ENCODE results near the gene RELN. TPM values are rescaled to one million over a fixed set of nuclear protein-coding genes. Genes with fewer than 3 reads are reported as not detected.
"Not testable (repeated sequence)": the region's sequence is repeated elsewhere in the genome, so short reads cannot be mapped to it uniquely, and the experiment has no call there.

RELN gene
- total and polyA plus RNA-seq, 2 donors (not counting 1 experiment from before 2014, with no cell fraction given) = 0.33 to 31.8 TPM

DNA sequence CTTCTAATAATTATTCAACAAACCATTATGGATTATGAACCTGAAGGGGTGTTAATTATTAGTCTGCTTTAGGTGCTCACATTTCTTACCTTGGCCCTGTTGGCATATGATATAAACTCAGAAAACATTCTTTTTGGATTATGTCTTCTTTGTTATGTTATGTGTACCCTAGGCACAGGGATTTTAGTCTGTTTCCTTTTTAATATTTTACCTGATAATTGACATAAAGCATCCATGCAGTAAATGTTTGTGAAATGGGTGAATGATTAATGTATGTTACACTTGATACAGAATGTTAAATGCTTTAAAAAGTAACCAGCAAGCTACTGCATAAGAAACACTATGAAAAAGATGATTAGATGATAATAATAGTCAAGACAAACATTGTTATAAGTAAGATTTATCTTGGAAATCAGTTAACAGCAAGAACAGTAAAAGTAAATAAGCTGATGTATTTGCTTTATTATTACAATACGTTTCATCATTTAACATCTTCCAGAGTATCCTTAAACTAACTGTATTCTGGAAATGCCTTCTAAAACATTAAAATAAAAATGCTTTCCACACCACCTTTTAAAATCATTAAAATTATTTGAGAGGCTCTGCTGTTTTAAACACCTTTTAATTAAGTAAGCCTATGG, 204.7 kb downstream of the RELN start:
- Histone ChIP-seq H3K4me3 (replicated peaks in 1 of 4; ENCODE audit: control extremely low read depth in 1 of 4, insufficient read depth in 1 of 4, low read depth in 3 of 4, low read length in 4 of 4) (no peak overlapping the region), H3K27me3 (ENCODE audit: control insufficient read depth, insufficient read depth, low read length) (no peaks in the 10 kb centered on the region), H4K20me1 (ENCODE audit: control insufficient read depth, extremely low read depth, insufficient read depth, low read length) (no peaks in the 10 kb centered on the region), H3K79me2 (ENCODE audit: control insufficient read depth, insufficient read depth, low read length) (no peaks in the 10 kb centered on the region), H3K9ac (ENCODE audit: insufficient read depth, low read length) (no peak overlapping the region), H3K4me2 (ENCODE audit: extremely low read depth, insufficient read depth, low read length) (no peak overlapping the region), H3K9me3 (ENCODE audit: control insufficient read depth, insufficient read depth, low read depth, low read length) (no peaks in the 10 kb centered on the region), H3K36me3 (ENCODE audit: control insufficient read depth, insufficient read depth, low read length) (no peaks in the 10 kb centered on the region), H3K4me1 (ENCODE audit: control insufficient read depth, extremely low read depth, insufficient read depth, low read length) (no peaks in the 10 kb centered on the region), H2AFZ (ENCODE audit: low read length) (no peak overlapping the region), H3K27ac (ENCODE audit: insufficient read depth, low read length) (no peak overlapping the region)
- no peak for TF ChIP-seq EZH2 (IDR thresholded peaks at IDR 0.05; ENCODE audit: low read length, missing control alignments)
- TF ChIP-seq, protein P1, sequence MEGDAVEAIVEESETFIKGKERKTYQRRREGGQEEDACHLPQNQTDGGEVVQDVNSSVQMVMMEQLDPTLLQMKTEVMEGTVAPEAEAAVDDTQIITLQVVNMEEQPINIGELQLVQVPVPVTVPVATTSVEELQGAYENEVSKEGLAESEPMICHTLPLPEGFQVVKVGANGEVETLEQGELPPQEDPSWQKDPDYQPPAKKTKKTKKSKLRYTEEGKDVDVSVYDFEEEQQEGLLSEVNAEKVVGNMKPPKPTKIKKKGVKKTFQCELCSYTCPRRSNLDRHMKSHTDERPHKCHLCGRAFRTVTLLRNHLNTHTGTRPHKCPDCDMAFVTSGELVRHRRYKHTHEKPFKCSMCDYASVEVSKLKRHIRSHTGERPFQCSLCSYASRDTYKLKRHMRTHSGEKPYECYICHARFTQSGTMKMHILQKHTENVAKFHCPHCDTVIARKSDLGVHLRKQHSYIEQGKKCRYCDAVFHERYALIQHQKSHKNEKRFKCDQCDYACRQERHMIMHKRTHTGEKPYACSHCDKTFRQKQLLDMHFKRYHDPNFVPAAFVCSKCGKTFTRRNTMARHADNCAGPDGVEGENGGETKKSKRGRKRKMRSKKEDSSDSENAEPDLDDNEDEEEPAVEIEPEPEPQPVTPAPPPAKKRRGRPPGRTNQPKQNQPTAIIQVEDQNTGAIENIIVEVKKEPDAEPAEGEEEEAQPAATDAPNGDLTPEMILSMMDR (conservative IDR thresholded peaks at IDR 0.05 in 1 of 2, IDR thresholded peaks at IDR 0.05 in 1 of 2; ENCODE audit: low read depth in 1 of 2, low read length in 2 of 2) = no peak
- no peak for DNase-seq (ENCODE audit: low read depth in 2 of 2)

GRCh38 chr7:103781409-103781808, 208.0 kb downstream of the RELN start:
- Histone ChIP-seq H3K36me3 (ENCODE audit: control insufficient read depth, insufficient read depth, low read length) (no peaks in the 10 kb centered on the region), H3K4me1 (ENCODE audit: control insufficient read depth, extremely low read depth, insufficient read depth, low read length) (no peaks in the 10 kb centered on the region), H3K79me2 (ENCODE audit: control insufficient read depth, insufficient read depth, low read length) (no peaks in the 10 kb centered on the region), H2AFZ (ENCODE audit: low read length) (no peak overlapping the region), H3K27ac (ENCODE audit: insufficient read depth, low read length) (no peak overlapping the region), H3K9me3 (ENCODE audit: control insufficient read depth, insufficient read depth, low read depth, low read length) (no peaks in the 10 kb centered on the region), H3K27me3 (ENCODE audit: control insufficient read depth, insufficient read depth, low read length) (no peaks in the 10 kb centered on the region), H3K9ac (ENCODE audit: insufficient read depth, low read length) (no peak overlapping the region), H3K4me3 (replicated peaks in 1 of 4; ENCODE audit: control extremely low read depth in 1 of 4, insufficient read depth in 1 of 4, low read depth in 3 of 4, low read length in 4 of 4) (no peak overlapping the region), H3K4me2 (ENCODE audit: extremely low read depth, insufficient read depth, low read length) (no peak overlapping the region), H4K20me1 (ENCODE audit: control insufficient read depth, extremely low read depth, insufficient read depth, low read length) (no peaks in the 10 kb centered on the region)
- TF ChIP-seq EZH2 (IDR thresholded peaks at IDR 0.05; ENCODE audit: low read length, missing control alignments) = no peak
- TF ChIP-seq, protein P1 (conservative IDR thresholded peaks at IDR 0.05 in 1 of 2, IDR thresholded peaks at IDR 0.05 in 1 of 2; ENCODE audit: low read depth in 1 of 2, low read length in 2 of 2) = no peak
- DNase-seq (ENCODE audit: low read depth in 2 of 2) = no peak

DNA sequence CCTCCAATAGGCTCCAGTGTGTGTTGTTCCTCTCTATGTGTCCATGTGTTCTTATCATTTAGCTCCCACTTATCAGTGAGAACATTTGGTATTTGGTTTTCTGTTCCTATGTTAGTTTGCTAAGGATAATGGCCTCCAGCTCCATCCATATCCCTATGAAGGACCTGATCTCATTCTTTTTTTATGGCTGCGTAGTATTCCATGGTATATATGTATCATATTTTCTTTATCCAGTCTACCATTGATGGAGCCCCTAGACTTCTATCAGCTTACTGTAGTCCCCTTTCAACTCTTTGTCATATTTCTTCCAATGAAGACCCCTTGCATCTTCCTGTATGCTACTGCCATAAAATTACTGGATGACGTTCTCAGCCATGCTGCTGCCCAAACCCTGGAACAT, 208.9 kb downstream of the RELN start:
- H3K79me2 ChIP-seq (ENCODE audit: control insufficient read depth, insufficient read depth, low read length); H3K4me3 ChIP-seq (replicated peaks in 1 of 4; ENCODE audit: control extremely low read depth in 1 of 4, insufficient read depth in 1 of 4, low read depth in 3 of 4, low read length in 4 of 4); H3K4me2 ChIP-seq (ENCODE audit: extremely low read depth, insufficient read depth, low read length); H3K9ac ChIP-seq (ENCODE audit: insufficient read depth, low read length); H3K4me1 ChIP-seq (ENCODE audit: control insufficient read depth, extremely low read depth, insufficient read depth, low read length); H4K20me1 ChIP-seq (ENCODE audit: control insufficient read depth, extremely low read depth, insufficient read depth, low read length); H3K9me3 ChIP-seq (ENCODE audit: control insufficient read depth, insufficient read depth, low read depth, low read length); DNase-seq (ENCODE audit: low read depth in 2 of 2); H3K27ac ChIP-seq (ENCODE audit: insufficient read depth, low read length); H3K27me3 ChIP-seq (ENCODE audit: control insufficient read depth, insufficient read depth, low read length); H2AFZ ChIP-seq (ENCODE audit: low read length); H3K36me3 ChIP-seq (ENCODE audit: control insufficient read depth, insufficient read depth, low read length): not testable (repeated sequence)

Measured in fibroblast of lung (primary cell).